ENCODE results near the gene TFRC. TPM values are rescaled to one million over a fixed set of nuclear protein-coding genes. Genes with fewer than 3 reads are reported as not detected.
"Not testable (repeated sequence)": the region's sequence is repeated elsewhere in the genome, so short reads cannot be mapped to it uniquely, and the experiment has no call there.

Gene TFRC
- total RNA-seq, 1 donor from 2014 or later = 140 TPM

DNA sequence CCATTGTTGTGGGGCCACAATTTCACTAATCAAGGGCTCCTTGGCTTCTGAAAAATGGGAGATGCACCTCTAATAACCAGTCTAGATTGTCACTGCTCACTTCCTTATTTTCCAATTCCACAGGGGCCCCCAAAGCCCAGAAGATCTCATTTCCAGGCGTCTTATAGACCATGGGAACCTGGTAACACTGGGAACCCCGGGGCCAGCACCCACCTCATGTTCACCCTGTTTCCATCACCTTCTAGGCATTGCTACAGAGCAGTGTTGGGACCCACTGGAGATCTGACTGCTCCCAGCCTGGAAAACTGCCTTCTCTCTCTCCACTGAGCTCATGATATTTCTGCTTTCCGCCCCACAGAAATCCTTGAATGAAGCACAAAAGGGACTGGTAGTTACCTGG lies 61.5 kb downstream of the TFRC start:
- TF ChIP-seq, protein P1, sequence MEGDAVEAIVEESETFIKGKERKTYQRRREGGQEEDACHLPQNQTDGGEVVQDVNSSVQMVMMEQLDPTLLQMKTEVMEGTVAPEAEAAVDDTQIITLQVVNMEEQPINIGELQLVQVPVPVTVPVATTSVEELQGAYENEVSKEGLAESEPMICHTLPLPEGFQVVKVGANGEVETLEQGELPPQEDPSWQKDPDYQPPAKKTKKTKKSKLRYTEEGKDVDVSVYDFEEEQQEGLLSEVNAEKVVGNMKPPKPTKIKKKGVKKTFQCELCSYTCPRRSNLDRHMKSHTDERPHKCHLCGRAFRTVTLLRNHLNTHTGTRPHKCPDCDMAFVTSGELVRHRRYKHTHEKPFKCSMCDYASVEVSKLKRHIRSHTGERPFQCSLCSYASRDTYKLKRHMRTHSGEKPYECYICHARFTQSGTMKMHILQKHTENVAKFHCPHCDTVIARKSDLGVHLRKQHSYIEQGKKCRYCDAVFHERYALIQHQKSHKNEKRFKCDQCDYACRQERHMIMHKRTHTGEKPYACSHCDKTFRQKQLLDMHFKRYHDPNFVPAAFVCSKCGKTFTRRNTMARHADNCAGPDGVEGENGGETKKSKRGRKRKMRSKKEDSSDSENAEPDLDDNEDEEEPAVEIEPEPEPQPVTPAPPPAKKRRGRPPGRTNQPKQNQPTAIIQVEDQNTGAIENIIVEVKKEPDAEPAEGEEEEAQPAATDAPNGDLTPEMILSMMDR (conservative IDR thresholded peaks at IDR 0.05) = no peak
- H3K4me3 Mint-ChIP-seq = no peak overlapping the region
- no peaks in the 10 kb centered on the region for H3K36me3 Mint-ChIP-seq
- peaks cover 4% of the 10 kb centered on the region for H3K9me3 Mint-ChIP-seq
- H3K4me1 Mint-ChIP-seq (ENCODE audit: unreplicated experiment) = no peaks in the 10 kb centered on the region
- H3K27me3 Mint-ChIP-seq = peaks cover 43% of the 10 kb centered on the region
- no peak for DNase-seq (ENCODE audit: extremely low spot score, unreplicated experiment)
- H3K27ac Mint-ChIP-seq = no peak overlapping the region

DNA sequence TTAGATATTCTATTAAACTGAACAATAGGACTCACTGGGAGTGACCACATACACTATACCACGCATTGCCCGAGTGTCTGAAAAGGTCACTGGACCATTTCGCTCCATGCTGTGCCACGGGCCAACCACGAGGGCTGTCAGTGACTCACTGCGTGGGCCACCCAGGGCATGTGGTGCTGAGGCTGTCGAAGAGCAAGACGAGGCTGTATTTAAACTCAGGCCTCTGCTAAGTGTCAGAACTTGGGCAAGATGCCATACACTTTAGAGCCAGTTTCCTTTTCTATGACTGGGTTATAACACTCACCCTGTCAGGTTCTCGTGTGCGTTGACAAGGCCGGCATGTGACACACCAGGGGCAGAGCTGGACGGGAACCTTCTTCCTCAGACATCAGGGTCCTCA lies 62.3 kb downstream of the TFRC start:
- DNase-seq (ENCODE audit: extremely low spot score, unreplicated experiment); H3K27ac Mint-ChIP-seq: not testable (repeated sequence)

DNA sequence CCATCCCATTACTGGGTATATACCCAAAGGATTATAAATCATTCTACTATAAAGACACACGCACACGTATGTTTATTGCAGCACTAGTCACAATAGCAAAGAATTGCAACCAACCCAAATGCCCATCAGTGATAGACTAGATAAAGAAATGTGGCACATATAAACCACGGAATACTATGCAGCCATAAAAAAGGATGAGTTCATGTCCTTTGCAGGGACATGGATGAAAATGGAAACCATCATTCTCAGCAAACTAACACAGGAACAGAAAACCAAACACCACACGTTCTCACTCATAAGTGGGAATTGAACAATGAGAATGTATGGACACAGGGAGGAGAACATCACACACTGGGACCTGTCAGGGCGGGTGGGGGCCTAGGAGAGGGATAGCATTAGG lies 63.7 kb downstream of the TFRC start:
- H3K4me3 Mint-ChIP-seq; H3K4me1 Mint-ChIP-seq (ENCODE audit: unreplicated experiment); DNase-seq (ENCODE audit: extremely low spot score, unreplicated experiment); H3K9me3 Mint-ChIP-seq; H3K27ac Mint-ChIP-seq; H3K36me3 Mint-ChIP-seq: not testable (repeated sequence)
- H3K27me3 Mint-ChIP-seq = peaks cover 32% of the 10 kb centered on the region

More for the DNA sequence above, 62.3 kb downstream of the TFRC start:
- H3K9me3 Mint-ChIP-seq; H3K36me3 Mint-ChIP-seq; H3K4me3 Mint-ChIP-seq; H3K4me1 Mint-ChIP-seq (ENCODE audit: unreplicated experiment): not testable (repeated sequence)
- H3K27me3 Mint-ChIP-seq = peaks cover 35% of the 10 kb centered on the region

DNA sequence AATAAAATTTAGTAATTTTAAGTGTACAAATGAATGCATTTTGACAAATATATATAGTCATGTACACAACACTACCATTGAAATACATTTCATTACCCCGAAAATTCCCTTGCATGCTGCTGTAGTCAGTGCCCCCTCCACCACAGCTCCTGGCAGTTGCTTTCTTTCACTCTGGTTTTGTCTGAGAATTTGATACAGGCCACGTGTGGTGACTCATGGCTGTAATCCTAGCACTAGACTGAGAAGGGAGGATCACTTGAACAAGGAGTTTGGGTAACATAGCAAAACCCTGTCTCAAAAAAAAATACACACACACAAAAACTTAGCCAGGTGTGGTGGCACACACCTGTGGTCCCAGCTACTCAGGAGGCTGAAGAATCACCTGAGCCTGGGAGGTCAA lies 65.4 kb downstream of the TFRC start:
- no peak overlapping the region for H3K4me3 Mint-ChIP-seq
- TF ChIP-seq, protein P1 (conservative IDR thresholded peaks at IDR 0.05) = no peak
- peaks cover 24% of the 10 kb centered on the region for H3K27me3 Mint-ChIP-seq
- no peak overlapping the region for H3K27ac Mint-ChIP-seq
- no peaks in the 10 kb centered on the region for H3K4me1 Mint-ChIP-seq (ENCODE audit: unreplicated experiment)
- H3K9me3 Mint-ChIP-seq = no peaks in the 10 kb centered on the region
- DNase-seq (ENCODE audit: extremely low spot score, unreplicated experiment) = no peak
- no peaks in the 10 kb centered on the region for H3K36me3 Mint-ChIP-seq

DNA sequence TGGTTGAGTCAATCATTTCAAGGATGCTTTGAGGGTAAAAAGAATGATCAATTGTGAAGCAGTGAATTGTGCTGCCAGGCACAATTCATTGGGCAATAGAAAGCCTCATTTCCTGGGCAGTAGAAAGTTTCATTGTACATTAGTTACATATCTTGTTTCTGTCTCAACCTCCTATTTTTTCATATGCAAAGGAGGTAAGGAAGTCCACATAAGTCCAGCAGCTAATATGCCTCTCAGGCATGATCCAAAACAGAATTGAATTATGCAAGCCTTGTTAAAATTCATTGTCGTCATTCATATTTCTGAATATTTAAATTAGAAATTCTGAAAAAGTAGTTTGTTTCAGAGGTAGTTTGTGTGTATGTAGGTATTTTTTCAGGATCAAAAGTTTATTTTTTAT lies 65.8 kb downstream of the TFRC start:
- peaks cover 23% of the 10 kb centered on the region for H3K27me3 Mint-ChIP-seq
- no peaks in the 10 kb centered on the region for H3K4me1 Mint-ChIP-seq (ENCODE audit: unreplicated experiment)
- TF ChIP-seq, protein P1 (conservative IDR thresholded peaks at IDR 0.05) = no peak
- H3K4me3 Mint-ChIP-seq = no peak overlapping the region
- no peak for DNase-seq (ENCODE audit: extremely low spot score, unreplicated experiment)
- H3K27ac Mint-ChIP-seq = no peak overlapping the region
- no peaks in the 10 kb centered on the region for H3K9me3 Mint-ChIP-seq
- no peaks in the 10 kb centered on the region for H3K36me3 Mint-ChIP-seq

DNA sequence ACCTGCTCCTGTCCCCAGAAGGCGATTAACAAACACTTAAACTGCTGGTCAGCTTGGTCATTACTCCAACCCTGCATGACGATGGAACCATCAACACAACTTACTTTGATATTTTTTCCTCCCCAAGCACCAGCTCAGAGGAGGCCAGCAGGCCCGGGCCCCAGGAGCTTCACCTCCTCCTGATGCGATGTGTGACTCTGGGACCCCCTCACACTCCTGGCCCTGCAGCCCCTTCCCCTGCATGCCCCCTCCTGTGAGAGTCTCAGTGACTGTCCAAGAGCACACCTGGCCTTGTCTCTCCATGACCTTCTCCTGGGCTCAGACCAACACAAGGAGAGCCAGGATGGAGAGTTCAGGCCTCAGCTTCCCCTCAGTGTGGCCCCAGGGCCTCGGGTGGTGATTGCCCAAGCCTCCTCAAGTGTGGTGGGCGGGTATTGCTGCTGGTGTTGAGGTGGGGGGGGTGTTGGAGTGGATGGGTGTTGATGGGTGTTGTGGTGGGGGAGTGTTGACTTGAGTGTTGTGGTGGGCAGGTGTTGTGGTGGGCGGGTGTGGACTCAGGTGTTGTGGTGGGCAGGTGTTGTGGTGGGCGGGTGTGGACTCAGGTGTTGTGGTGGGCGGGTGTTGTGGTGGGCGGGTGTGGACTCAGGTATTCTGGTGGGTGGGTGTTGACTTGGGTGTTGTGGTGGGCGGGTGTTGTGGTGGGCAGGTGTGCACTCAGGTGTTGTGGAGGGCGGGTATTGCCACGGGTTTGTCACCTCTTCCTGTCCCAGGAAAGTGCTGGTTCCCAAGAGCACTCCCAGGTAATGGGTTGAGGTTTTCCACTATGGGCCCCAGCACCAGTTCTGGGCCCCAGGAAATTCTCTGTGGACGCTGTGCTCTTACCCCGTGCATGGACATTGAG lies 68.1 kb downstream of the TFRC start:
- TF ChIP-seq, protein P1 (conservative IDR thresholded peaks at IDR 0.05) = no peak
- no peaks in the 10 kb centered on the region for H3K36me3 Mint-ChIP-seq
- no peaks in the 10 kb centered on the region for H3K9me3 Mint-ChIP-seq
- no peak overlapping the region for H3K4me3 Mint-ChIP-seq
- no peak overlapping the region for H3K27ac Mint-ChIP-seq
- H3K4me1 Mint-ChIP-seq (ENCODE audit: unreplicated experiment) = no peaks in the 10 kb centered on the region
- H3K27me3 Mint-ChIP-seq = peaks cover 17% of the 10 kb centered on the region
- DNase-seq (ENCODE audit: extremely low spot score, unreplicated experiment) = no peak
